Stimulated activated CD4-positive, alpha-beta T cell treated with anti-CD3 and anti-CD28 coated beads, TNF-alpha, amount 100 ng/mL, for 1 hour (primary cell): ENCODE data around the gene TNFRSF13B.
"Not testable (repeated sequence)": the region's sequence is repeated elsewhere in the genome, so short reads cannot be mapped to it uniquely, and the experiment has no call there.

Experiments used
- DNase-seq, 3 donors: peaks; one replicate each; pipeline ENCODE4 v3.0.0-alpha.2; 2020; ENCODE audit warnings: low read depth in 3 of 3, low spot score in 1 of 3

TNFRSF13B gene

DNA sequence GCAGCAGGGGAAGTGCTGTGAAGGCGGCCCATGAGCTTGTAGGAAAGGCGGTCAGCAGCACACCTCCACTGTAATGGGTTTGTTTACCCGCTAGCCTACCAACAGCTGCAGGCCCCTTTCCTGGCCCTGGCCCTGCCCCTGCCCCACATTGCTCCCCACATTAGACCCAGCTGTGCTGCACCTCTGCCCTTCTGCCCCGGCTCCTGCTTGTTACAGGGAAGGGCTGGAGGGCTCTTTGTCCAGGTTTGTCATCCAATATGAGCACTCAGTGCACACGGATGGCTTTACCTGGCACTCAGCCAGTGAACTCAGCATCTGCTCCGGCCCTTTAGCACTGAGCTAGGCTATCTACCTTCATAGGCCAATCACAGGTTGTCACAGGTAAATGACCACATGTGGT lies 36.0 kb upstream of the TNFRSF13B start:
- not testable (repeated sequence) for DNase-seq

DNA sequence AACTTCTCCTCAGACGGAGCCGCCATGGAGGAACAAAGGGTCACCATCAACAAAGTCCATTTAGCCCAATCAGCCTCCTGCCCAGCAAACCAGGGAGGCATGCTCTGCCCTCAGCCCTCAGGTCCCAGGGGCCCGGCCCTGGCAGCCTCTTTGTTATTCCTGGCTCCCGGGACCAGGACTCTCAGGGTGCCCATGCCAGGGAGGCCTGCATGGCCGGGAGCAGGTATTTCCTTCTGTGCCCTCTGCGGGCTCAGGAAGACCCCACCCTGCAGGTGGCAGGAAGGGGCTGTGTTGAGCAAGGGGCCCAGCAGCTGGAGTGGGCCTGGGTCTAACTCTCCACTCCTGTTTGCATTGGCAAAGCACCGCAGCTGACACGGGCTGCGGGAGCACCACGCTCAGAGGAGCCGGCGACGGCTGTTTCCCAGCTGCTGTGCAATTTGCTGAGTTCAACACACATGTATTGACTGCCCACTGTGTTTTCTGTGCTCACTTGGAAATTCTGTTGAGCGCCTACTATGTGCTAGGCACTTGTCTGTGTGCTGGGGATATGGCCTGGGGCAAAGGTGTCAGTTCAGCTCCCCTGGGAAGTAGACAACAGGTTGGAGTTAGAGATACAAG lies 33.2 kb upstream of the TNFRSF13B start:
- DNase-seq, result not testable (repeated sequence)

DNA sequence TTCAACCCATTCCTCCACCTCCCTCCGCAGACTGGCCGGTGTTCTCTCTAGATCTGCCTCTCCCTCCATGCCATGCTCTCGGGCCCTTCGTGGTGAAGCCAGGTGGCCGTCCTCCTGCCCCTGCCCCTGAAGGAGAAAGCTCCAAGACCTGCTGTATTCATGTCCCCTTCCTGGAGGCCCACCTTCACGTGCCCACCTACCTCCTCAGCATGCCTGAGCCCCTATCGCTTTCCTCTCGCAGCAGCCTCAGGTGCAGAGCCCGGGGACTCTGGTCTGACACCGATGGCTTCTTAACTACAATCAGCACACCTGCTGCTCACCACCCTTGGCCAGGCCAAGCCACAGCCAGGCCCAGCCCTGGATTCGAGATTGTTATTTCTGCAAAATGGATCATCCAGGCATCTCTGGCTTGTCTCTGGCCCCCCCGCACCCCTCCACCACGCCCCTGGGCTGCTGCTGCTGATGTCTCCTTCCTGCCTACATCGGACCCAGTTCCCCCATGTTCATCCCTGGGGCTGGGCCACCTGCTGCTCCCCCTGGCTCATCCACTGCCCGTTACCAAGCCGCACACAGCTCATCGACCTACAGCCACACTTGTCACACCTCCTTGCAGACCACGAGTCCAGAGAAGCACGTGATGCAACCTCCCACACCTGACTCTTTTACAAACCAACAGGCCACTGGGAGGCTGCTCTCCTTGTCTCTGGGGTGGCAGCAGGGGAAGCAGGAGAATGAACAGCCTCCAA lies 32.5 kb upstream of the TNFRSF13B start:
- DNase-seq, result no peak

DNA sequence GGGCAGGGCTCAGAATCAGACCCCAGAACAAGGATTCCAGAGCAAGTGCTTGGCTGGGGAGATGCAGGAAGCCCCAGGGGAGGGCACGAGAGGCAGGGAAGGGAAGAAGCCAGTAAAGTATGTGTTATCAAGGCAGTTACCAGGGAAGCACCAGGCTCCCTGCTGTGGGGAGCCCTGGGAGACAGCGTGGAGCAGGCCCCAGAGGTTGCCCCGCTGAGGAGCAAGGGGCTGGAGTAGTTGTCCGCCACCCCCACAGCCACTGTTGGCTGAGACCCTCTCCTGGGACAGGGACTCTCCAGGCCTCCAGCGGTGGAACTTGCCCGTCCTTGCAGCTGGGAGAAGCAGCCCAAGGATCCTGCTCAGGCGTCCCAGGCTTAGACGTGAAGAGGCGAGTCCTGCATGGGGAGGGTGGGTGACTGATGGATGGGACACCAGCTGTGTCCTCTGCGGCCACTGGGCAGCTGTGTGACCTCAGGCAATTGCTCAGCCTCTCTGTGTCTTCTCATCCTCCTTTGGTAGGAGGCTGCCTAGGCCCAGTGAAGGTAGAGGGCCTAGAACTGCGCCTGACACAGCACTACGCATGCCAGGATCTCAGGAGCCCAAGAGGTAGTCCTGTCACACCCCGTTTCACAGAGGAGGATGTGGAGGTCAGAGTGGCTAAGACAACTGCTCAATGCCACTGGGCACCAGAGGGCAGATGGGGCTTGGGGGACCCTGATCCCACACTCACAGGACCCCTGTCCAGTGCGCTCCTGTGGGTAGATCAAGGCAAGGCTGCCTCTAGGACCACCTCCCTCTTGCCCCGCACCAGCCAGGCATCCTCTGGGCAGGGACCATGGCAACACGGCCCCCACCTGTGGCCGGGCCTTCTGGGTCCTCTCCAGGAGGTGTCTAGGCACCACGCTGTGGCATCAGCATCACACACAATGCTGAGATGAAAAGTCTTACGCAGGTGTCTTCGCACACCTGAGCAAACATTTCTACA lies 31.1 kb upstream of the TNFRSF13B start:
- not testable (repeated sequence) for DNase-seq

DNA sequence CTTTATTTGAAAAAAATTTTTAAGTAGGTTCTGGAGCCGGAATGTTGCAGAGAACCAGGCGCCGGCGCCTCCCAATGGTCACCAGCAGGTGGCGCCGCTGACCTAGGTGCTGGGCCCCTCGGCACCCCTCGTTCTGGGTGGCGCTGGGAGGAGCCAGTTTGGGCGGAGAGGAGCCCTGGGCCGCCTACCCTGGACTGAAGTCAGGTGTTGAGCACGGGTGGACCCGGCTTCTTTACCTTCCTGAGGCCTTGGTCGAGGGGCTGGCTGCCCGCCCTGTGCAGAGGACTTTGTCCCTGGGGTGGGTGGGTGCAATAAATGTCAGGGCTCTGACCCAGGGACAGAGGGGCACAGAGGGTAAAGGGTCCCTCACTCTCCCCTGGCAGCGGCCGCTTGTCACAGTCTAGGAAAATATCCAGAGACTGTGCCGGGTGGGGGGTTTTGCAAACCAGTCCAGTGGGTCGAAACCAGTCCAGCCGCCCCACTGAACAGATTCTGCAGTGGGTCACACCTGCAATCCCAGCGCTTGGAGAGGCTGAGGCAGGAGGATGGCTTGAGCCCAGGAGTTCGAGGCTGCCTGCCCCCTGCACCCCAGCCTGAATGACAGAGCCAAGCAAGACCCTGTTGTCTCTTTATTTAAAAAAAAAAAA lies 30.1 kb upstream of the TNFRSF13B start:
- DNase-seq, result peak; percentile 28 to 71 (median 58)

DNA sequence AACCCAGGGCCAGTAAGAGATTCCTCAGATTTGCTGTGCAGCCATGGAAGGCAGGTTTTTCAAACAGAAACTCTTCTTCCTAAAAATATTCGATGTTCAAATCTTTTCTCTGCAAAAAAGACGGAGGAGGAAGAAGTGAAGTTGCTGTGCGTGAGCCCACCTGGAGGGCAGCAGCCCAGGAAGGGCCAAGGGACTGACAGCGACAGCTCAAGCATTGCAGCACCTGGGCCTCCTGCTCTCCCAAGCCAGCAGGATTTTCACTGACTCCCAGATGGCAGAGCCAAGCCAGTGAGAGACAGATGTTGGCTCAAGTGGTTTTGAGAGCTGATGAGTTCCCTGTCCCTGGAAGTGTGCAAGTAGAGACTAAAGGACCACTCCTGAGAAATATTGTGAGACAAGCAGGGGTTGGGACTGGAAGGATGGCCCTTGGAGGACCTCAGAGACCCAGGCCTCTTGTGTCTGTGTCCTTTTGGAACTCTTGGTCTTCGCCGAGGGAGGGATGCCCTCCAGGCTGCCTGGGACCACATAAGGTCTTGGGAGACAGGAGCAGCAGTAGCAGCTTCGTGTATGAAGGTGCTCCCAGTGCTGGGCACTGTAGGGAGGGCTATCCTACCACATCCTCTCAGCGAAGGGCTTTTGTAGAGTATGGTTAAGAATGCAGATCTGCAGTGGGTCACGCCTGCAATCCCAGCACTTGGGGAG lies 29.3 kb upstream of the TNFRSF13B start:
- no peak for DNase-seq

DNA sequence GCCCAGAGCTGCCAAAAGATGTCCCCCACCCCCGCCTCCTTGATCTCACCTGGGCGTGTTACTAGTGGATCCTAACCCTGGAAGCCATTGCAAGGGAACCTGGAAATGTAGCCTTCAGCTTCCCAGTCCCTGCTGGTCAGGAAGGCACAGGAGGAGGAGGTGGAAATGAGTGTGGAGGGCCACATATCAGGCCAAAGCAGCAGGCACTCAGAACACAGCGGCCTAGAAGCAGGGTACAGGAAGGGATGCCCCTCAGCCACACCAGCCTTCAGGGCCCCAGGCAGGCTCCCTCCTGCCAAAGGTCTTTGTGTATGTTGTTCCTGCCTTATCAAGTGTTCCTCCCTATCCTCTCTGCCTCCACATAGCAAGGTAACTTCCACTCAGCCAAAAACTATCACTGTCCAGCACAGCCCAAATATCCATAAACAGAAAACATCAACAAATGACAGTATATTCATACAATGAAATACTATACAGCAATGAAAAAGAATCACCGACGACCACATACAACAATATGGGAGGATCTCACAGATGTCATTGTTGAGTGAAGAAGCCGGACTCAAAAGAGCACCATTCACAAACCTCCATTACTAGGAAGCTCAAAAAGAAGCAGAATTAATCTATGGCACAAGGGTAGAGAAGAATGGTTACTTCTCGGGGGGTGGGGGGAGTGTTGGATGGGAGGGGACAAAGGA lies 28.2 kb upstream of the TNFRSF13B start:
- DNase-seq, result no peak

DNA sequence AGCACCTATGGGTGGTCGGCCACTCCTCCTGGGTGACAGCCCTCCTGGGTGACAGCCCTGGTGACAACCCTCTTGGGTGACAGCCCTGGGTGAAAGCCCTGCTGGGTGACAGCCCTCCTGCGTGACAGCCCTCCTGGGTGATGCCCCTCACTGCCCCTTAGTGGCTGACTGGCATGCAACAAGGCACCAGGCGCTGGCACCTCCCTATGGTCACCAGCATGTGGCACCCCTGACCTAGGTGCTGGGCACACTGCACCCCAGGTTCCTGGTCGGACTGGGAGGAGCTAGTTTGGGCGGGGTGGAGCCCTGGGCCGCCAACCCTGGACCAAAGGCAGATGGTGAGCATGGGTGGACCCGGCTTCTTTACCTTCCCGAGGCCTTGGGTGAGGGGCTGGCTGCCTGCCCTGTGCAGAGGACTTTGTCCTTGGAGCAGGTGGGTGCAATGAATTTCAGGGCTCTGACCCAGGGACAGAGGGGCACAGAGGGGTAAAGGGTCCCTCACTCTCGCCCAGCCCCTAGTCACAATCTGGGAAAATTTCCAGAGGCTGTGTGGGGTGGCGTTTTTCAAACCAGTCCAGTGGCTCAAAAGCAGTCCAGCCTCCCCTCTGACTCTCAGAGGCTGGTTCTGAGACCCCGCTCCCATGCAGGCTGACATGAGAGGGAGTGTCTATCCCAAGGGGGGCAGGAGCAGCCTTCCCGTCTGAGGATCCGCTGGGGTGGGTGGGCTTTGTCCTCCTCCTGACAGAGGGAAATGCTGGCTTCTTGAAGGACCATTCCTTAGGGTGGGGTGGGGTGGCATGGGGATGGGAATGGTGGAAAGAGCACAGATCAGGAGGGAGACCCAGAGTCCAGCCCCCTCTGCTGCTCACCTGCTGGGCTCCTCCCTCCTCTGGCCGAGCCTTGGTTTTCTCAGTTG lies 25.9 kb upstream of the TNFRSF13B start:
- DNase-seq, result peak in 1 of 3 donors; percentile 60

DNA sequence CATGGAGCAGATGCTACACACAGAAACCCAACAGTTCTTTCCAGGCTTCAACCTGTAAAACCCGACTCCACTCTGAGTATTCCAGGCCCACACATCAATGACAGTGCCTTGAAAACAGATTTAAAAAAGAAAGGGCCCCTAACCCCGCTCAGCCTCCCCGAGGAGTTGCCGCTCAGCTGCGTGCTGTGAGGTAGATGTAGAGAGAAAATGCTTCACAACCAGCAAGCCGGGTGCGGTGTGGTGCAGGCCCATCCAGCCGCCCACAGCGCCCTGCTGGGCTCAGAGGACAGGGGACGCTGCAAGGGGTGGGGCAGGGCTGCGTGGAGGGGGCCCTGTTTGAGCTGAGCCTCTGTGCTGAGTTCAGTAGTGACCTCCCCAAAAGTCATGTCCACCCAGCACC lies 24.8 kb upstream of the TNFRSF13B start:
- not testable (repeated sequence) for DNase-seq

DNA sequence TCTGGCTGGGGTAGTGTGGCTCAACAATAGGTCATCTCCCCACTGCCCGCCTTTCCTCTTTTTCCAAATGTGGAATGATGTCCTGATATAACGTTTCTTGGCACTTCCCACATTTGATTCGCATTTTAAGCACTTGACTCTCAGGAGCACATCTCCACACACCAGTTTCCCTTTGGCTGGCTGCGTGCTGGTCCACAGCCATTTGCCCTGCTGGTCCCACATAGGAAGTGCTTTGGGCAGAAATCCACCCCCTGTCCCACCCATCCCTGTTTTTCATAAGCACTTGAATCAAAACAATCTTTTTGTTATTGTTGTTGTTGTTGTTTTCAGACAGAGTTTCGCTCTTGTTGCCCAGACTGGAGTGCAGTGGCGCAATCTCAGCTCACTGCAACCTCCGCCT lies 24.0 kb upstream of the TNFRSF13B start:
- no peak for DNase-seq

DNA sequence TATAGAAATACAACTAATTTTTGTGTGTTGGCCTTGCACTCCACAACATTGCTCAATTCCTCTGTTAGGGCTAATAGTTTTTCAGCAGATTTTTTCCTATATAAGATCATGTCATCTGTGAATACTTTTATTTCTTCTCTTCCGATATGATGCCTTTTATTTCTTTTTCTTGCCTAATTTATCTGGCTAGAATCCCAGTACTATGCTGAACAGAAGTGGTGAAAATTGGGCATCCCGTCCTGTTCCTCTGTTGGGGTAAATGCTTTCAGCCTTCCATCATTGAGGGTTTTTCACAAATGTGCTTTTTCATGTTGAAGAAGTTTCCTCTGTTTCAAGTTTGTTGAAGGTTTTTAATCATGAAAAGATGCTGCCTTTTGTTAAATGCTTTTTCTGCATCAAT lies 22.7 kb upstream of the TNFRSF13B start:
- no peak for DNase-seq

DNA sequence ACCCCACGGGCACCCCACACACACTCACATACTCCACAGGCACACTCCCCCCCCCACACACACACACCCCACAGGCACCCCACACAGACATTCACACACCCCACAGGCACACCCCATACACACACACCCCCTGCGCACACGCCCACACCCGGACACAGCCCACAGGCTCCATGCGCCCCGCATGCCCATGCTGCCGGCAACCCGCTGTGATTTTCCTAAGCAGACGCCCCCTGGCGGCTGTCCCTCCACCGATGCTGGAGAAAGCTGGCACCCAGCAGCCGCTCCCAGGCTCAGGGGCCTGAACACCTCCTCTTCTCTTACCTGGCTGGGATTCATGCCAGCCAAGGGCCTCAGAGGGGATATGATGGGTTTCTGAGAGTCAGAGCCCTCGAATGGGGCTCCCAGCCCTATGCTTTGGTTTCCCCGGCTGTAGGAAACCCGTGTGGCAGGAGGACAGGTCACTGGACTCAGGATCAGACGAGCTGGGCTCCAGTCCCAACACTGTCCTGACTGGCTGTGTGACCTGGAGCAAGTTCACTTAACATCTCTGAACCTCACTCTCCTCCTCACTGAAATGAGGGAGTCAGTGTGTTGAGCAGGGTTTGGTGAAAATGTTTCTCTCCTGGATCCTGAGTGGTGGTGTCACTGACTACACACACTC lies 19.6 kb upstream of the TNFRSF13B start:
- DNase-seq, result peak; percentile 52 to 80 (median 65)

DNA sequence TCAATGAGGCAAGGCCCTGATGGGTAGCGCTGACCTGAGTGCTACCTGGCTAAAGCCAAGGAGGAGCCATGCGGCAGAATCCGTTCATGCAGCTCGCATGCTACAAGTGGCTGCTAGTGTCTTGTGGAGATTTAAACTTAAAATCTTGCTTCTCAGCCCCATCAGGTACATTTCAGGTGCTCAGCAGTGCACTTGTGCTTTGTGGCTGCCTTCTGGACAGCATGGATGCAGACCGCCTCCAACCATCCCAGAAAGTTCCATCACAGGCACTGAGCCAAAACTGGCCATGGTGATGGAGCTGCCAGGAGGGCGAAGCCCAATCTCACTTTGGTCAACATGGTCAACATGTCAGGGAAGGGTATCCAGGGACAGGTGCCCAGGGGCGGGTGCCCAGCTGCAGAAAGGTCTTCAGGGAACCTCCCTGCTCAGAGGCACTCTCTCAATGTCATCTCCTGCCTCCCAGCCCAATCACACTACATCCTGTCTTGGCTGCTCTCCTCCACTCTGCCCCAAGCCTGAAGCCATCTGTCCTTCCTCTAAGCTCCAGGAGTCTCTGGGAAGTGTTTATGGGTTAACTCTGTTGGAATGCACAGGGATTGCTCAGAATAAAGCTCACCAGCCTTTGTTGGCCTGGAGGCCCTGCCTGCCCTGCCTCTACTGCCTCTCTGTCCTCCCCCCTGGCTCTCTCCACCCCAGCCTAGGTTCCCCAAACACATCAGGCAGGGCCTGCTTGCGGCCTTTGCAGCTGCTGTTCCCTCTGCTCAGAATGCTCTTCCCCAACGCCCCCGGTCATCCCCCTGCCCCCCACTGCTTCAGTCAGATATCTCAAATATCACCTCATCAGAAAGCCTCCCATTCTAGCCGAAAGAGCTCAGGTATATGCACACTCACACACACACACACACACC lies 18.3 kb upstream of the TNFRSF13B start:
- no peak for DNase-seq

DNA sequence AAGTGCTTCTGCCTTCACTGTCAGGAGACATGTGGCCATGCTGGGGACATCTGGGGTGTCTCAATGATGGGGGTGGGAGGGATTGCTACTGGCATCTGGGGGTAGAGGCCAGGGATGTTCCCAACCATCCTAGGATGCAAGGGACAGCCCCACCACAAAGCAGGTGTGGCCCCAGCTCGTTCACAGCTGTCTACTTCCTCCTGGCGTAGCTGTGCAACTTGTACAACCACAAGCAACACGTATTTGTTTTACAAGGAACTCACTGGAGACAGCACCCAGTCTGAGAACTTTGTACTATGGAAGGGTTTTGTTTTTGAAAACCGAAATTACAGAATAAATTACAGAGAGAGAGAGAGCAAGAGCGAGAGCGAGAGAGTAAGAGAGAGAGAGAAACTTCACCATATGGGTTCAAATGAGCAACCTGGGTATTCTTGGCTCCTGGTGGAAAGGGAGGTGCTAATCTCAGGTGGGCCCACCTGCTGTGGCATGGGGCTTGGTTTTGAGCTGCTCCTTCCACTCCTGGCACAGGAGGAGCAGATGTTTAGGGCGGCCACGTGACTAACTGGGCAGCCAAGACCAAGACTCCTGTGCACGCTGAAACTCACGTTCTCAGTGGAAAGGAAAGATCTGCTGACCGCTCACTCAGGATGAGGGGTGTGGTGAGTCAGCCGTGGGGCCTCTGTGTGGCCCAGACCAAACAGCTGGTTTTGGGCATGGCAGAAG lies 17.5 kb upstream of the TNFRSF13B start:
- no peak for DNase-seq

DNA sequence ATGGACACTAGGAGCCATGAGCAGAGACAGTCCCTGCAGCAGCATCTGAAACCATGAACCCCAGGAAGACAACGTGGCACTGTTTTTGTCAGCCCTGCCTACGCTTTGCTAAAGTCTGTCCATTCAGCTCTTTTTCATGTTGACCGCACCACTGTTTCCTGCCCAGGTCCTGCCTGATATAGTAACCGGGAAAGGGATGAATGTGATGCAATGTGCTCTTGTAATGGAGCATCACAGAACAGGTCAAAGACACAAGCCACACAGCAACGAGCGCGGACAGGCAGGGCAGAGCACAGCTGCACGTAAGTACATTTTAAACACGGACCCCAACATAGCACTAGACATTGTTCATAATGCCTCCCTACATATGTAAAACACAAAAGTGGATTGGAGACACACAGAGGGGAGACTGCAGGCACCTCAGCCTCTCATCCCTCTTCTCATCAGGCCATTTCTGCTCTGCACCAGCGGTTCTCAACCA lies 16.9 kb upstream of the TNFRSF13B start:
- no peak for DNase-seq

DNA sequence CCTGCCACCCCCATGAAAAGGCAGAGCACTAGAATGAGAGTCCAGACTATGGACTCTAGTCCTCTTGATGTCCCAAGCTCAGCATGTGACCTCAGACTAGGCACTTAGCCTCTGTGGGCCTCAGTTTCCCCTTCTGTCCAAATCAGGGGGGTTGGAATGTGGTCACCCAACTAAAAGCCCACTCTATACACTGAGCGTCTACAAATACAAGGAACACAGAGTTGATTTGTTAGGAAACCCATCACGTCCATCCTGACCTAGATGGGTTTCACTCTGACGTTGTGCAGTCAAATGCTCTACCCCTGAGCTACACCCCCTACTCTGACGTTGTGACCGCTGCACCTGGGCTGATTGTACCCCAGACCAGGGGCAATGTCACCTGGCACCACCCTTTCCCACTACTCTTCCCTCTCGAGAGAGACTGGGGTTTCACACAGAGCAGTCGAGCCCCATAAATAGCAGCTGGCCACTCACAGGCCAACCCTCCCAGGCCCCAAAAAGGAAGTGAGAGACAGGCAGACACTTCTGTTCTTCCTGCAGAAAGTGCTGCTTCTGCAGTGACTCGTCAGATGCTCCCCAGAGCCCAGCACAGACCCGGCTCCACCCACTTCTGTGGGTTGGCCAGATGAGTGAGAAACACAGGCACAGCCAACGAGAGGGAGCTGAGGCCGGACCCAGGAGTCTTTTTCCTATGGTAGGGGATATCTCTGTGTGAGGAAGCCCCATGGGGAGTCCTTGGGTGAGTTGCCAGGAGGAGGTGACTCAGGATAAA lies 16.1 kb upstream of the TNFRSF13B start:
- peak in 2 of 3 donors; percentile 25 to 30 for DNase-seq
